Ishikawa (cell line): ENCODE results near the gene ERN1.

Source experiments
- CEBPB ChIP-seq: IDR thresholded peaks from 2 replicates; pipeline ENCODE4 v1.6.1; 2012
- CREB1 ChIP-seq: IDR thresholded peaks from 2 replicates; pipeline ENCODE4 v1.6.1; 2012; ENCODE audit warnings: low read depth
- EGR1 ChIP-seq: IDR thresholded peaks from 2 replicates; pipeline ENCODE4 v1.6.1; 2012
- EP300 ChIP-seq: IDR thresholded peaks from 2 replicates; pipeline ENCODE4 v1.6.1; 2012; ENCODE audit warnings: borderline replicate concordance
- FOXM1 ChIP-seq: IDR thresholded peaks from 2 replicates; pipeline ENCODE4 v1.6.1; 2012; ENCODE audit warnings: low read depth, borderline replicate concordance
- NFIC ChIP-seq: IDR thresholded peaks from 2 replicates; pipeline ENCODE4 v1.6.1; 2012
- RAD21 ChIP-seq: IDR thresholded peaks from 2 replicates; pipeline ENCODE4 v1.6.1; 2012; ENCODE audit warnings: low read depth
- TAF1 ChIP-seq: IDR thresholded peaks from 2 replicates; pipeline ENCODE4 v1.6.1; 2012; ENCODE audit warnings: low read depth, mild to moderate bottlenecking
- TCF12 ChIP-seq: IDR thresholded peaks from 2 replicates; pipeline ENCODE4 v1.6.1; 2012; ENCODE audit warnings: low read depth
- TEAD4 ChIP-seq: IDR thresholded peaks from 2 replicates; pipeline ENCODE4 v1.6.1; 2012
- YY1 ChIP-seq: IDR thresholded peaks from 2 replicates; pipeline ENCODE4 v1.6.1; 2012; ENCODE audit warnings: low read depth
- ZBTB7A ChIP-seq: IDR thresholded peaks from 2 replicates; pipeline ENCODE4 v1.6.1; 2012; ENCODE audit warnings: low read depth
- TF ChIP-seq, protein P1 (sequence below): IDR thresholded peaks from 2 replicates; pipeline ENCODE4 v1.6.1; 2012; ENCODE audit warnings: low read depth, mild to moderate bottlenecking
- TF ChIP-seq, protein P2 (sequence below): IDR thresholded peaks from 2 replicates; pipeline ENCODE4 v1.6.1; 2012
- TF ChIP-seq, protein P3 (sequence below): IDR thresholded peaks from 2 replicates; pipeline ENCODE4 v1.6.1; 2012

ERN1 gene

DNA sequence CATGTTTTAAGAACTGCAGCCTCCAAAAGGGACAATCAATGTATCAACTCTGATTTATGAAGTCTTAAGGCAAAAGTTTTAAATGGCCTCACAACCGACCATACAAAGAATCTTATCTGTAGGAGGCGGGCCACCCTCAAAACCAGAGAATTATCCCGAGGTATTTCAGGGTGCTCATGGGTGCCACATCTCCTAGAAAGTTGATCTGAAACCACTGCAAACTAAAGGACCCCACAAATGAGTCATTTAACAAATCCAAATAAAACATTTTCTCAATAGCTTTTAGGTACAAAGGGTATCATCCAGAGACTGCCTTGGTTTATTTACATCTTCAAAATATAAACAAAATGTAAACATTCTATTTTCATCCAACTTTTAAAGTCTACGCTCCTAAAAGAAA, 6.8 kb downstream of the ERN1 start:
- TF ChIP-seq EGR1 = no peak
- TF ChIP-seq, protein P1, sequence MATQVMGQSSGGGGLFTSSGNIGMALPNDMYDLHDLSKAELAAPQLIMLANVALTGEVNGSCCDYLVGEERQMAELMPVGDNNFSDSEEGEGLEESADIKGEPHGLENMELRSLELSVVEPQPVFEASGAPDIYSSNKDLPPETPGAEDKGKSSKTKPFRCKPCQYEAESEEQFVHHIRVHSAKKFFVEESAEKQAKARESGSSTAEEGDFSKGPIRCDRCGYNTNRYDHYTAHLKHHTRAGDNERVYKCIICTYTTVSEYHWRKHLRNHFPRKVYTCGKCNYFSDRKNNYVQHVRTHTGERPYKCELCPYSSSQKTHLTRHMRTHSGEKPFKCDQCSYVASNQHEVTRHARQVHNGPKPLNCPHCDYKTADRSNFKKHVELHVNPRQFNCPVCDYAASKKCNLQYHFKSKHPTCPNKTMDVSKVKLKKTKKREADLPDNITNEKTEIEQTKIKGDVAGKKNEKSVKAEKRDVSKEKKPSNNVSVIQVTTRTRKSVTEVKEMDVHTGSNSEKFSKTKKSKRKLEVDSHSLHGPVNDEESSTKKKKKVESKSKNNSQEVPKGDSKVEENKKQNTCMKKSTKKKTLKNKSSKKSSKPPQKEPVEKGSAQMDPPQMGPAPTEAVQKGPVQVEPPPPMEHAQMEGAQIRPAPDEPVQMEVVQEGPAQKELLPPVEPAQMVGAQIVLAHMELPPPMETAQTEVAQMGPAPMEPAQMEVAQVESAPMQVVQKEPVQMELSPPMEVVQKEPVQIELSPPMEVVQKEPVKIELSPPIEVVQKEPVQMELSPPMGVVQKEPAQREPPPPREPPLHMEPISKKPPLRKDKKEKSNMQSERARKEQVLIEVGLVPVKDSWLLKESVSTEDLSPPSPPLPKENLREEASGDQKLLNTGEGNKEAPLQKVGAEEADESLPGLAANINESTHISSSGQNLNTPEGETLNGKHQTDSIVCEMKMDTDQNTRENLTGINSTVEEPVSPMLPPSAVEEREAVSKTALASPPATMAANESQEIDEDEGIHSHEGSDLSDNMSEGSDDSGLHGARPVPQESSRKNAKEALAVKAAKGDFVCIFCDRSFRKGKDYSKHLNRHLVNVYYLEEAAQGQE = no peak
- TF ChIP-seq ZBTB7A = no peak
- TF ChIP-seq FOXM1 = no peak
- TF ChIP-seq RAD21 = no peak
- TF ChIP-seq, protein P2, sequence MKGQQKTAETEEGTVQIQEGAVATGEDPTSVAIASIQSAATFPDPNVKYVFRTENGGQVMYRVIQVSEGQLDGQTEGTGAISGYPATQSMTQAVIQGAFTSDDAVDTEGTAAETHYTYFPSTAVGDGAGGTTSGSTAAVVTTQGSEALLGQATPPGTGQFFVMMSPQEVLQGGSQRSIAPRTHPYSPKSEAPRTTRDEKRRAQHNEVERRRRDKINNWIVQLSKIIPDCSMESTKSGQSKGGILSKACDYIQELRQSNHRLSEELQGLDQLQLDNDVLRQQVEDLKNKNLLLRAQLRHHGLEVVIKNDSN = no peak
- TF ChIP-seq CEBPB = no peak
- no peak for TF ChIP-seq TEAD4
- TF ChIP-seq NFIC = no peak
- TF ChIP-seq, protein P3, sequence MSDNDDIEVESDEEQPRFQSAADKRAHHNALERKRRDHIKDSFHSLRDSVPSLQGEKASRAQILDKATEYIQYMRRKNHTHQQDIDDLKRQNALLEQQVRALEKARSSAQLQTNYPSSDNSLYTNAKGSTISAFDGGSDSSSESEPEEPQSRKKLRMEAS = no peak
- TF ChIP-seq TAF1 = no peak
- TF ChIP-seq CREB1 = no peak
- TF ChIP-seq YY1 = no peak
- no peak for TF ChIP-seq EP300
- TF ChIP-seq TCF12 = no peak

DNA sequence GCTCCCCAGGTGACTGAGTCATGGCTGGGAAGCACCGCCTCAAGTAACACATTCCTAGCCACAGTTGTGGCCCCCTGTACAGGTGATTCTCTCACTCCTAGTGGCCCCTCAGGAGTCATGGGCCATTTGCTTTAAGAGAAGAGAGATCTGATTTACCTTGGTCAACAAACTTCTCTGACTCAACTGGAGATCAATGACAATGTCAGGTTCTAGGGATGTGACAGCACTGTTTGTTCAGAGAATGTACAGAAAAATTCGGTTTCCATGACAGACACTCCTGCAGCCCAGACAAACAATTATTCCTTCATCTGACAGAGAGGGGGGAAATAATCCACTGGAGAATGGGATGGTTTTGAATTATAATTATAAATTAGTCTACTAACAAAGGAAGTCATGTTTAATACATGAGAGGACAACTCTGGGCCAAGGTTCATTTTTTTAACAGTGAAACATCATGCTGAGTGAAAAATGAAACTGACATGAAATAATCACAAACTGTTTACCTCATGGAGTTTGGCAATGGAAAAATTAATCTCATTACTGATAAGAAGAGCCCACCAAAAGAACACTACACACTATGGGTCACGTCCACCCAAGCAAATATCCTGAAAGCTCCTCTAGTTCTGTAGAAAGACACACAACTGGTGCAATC, 9.7 kb downstream of the ERN1 start:
- TF ChIP-seq YY1 = no peak
- no peak for TF ChIP-seq TCF12
- TF ChIP-seq CREB1 = no peak
- TF ChIP-seq, protein P3 = no peak
- TF ChIP-seq, protein P2 = no peak
- no peak for TF ChIP-seq EP300

DNA sequence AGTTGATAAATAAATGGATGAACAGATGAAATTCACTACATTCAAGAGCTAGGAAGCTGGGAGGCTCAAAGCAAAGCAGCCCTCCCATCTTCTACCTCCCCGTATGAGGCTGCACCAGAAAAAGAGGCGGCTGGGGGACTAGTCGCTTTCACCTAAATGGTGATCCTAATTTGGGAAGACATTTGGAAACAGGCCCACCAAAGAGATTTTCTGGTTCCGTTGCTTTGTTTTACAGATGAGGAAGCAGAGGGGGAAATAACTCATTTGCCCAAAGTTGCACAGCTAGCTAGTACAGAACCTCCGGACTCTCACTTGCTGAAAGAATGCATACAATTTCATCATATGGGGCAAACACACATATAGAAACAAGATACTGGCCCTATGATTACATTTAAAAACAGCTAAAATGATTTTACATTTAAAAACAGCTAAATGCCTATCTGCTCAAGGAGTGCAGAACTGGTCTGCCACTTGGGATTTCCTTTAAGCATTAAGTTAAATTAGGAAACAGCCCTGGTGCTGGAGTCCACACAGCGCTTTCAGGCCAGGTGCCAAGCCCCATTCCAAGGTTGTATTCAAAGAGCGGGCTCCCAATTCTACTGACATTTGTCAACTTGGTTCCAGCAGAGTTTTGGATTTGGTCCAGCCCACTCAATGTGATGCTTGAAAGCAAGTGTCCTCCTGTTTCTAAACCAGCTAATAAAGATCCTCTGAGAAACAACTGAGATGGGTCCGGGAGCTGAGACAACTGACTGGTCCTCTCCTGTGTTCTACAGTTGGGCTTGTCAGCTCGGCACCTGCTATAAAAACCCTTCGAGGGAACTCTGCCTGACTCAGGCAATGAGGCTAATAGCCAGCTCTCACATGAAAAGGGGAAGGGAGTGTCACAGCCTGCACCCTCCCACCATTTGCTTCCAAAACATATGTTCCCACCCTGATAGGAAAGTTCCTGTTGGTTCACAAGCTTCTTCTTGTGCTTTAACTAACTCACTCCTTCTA, 11.7 kb downstream of the ERN1 start:
- TF ChIP-seq, protein P3 = no peak
- TF ChIP-seq NFIC = peak; percentile 74

DNA sequence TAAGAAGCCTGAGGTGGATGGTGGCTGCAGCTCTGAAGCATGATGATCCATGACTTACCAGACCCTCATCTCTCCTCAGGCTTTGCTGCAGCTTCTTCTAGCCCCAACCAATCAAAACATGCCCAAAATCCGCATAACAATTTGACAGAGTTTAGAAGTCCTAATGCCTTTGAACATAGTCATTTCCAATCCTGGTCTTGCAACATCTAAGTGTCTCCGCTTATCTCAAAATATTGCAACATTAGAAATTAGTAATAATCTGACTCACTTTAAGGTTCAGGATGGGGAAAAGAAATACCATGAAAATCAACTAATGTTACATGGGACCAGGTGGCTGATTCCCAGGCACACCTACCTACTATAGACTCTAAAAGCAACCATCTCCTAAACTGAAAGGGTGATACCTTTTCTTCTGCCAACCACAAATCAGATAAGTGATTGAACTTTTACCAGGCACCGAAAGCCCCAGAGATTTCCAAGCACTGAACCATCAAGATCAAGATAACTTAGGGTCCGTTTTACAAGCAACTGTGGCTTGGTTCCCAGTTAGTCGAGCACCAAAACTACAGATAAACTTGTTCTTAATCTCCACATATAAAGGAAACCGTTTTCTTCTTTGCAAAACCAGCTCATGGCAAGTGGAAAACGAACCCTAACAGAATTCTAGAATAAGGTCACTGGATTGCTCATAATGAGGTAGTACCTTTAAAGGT, 14.0 kb downstream of the ERN1 start:
- no peak for TF ChIP-seq TAF1
- TF ChIP-seq, protein P3 = no peak
- no peak for TF ChIP-seq CREB1
- no peak for TF ChIP-seq YY1
- TF ChIP-seq NFIC = no peak
- TF ChIP-seq, protein P1 = no peak

DNA sequence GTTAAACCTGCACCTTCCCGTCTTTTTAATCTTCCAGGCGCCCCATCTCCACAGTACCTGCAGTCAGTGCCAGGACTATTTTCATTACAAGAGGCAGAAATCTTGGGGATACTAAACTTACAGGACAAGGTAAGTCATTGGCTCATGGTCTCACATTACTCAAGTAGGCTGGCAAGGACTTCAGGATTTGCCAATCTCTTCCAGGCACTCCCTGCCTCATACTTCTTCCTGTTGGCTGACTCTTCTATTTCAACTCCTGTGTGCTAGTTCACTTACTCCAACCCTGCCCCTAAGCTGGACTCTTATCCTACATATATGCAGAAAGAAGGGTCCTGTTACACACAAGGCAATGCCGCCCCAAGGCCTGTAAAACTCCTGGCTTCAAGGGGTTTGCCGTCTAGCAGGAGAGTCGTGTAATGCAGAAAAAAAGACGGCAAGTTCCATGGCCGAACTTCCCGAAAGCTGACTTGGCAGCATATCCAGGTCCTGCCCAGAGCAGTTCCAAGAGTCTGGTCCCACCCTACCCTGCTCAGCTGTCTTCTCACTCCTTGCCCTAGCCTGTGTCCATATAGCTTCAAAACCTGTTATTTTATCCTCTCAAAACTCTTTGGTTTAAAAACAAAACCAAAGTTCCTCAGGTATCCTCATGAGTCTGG, 14.8 kb downstream of the ERN1 start:
- TF ChIP-seq FOXM1 = no peak
- no peak for TF ChIP-seq YY1
- no peak for TF ChIP-seq ZBTB7A
- no peak for TF ChIP-seq RAD21
- TF ChIP-seq, protein P3 = no peak
- TF ChIP-seq TCF12 = no peak
- no peak for TF ChIP-seq TEAD4
- no peak for TF ChIP-seq CEBPB
- TF ChIP-seq, protein P2 = no peak
- TF ChIP-seq EP300 = no peak
- TF ChIP-seq NFIC = no peak
- TF ChIP-seq EGR1 = no peak
- no peak for TF ChIP-seq CREB1
- TF ChIP-seq, protein P1 = no peak
- no peak for TF ChIP-seq TAF1
